Adipocyte (in vitro differentiated cells): ENCODE results near the gene C17orf113.

ENCODE experiments used
- DNase-seq: peaks from one replicate; pipeline ENCODE4 v3.0.0-alpha.2; 2015; ENCODE audit warnings: low read depth
- H3K27me3 ChIP-seq: replicated peaks from 2 replicates; pipeline ENCODE4 v1.7.0; 2013; ENCODE audit warnings: mild to moderate bottlenecking, low read length, moderate library complexity; ENCODE audit not compliant: control insufficient read depth, insufficient read depth
- H3K36me3 ChIP-seq: 2 replicates; pipeline ENCODE4 v1.7.0; 2013; ENCODE audit warnings: low read length, mild to moderate bottlenecking, moderate library complexity; ENCODE audit not compliant: control insufficient read depth, insufficient read depth, severe bottlenecking
- H3K4me1 ChIP-seq: 2 replicates; pipeline ENCODE4 v1.7.0; 2013; ENCODE audit warnings: mild to moderate bottlenecking, low read length, moderate library complexity; ENCODE audit not compliant: control insufficient read depth, insufficient read depth
- H3K4me3 ChIP-seq: 2 replicates; pipeline ENCODE4 v1.7.0; 2013; ENCODE audit warnings: mild to moderate bottlenecking, low read length, moderate library complexity
- H3K9ac ChIP-seq: 2 replicates; pipeline ENCODE4 v1.7.0; 2013; ENCODE audit warnings: mild to moderate bottlenecking, low read length, moderate library complexity
- H3K9me3 ChIP-seq: 2 replicates; pipeline ENCODE4 v1.7.0; 2013; ENCODE audit warnings: mild to moderate bottlenecking, low read length, moderate library complexity; ENCODE audit not compliant: control insufficient read depth

Gene C17orf113

GRCh38 chr17:42038221-42038973 lies 12.0 kb downstream of the C17orf113 start:
- peaks cover 22% of the 10 kb centered on the region for H3K27me3 ChIP-seq
- no peak for DNase-seq
- no peaks in the 10 kb centered on the region for H3K9me3 ChIP-seq
- H3K4me1 ChIP-seq = no peaks in the 10 kb centered on the region
- H3K4me3 ChIP-seq = no peak overlapping the region
- no peak overlapping the region for H3K9ac ChIP-seq
- no peaks in the 10 kb centered on the region for H3K36me3 ChIP-seq

- H3K27me3 ChIP-seq = peaks cover 25% of the 10 kb centered on the region
- DNase-seq = no peak
- H3K36me3 ChIP-seq = no peaks in the 10 kb centered on the region
- no peaks in the 10 kb centered on the region for H3K4me1 ChIP-seq
- H3K9ac ChIP-seq = no peak overlapping the region
- no peaks in the 10 kb centered on the region for H3K9me3 ChIP-seq
- H3K4me3 ChIP-seq = no peak overlapping the region
Observed at GRCh38 chr17:42034059-42034458, 16.3 kb downstream of the C17orf113 start.

GRCh38 chr17:42031584-42031983 lies 18.8 kb downstream of the C17orf113 start:
- H3K4me3 ChIP-seq = no peak overlapping the region

GRCh38 chr17:42028791-42029127 lies 21.6 kb downstream of the C17orf113 start:
- DNase-seq = no peak
- Histone ChIP-seq H3K36me3 (peaks cover 5% of the 10 kb centered on the region), H3K4me1 (peaks cover 34% of the 10 kb centered on the region), H3K9ac (no peak overlapping the region), H3K4me3 (no peak overlapping the region), H3K9me3 (no peaks in the 10 kb centered on the region), H3K27me3 (peaks cover 14% of the 10 kb centered on the region)

More at GRCh38 chr17:42031584-42031983, 18.8 kb downstream of the C17orf113 start:
- DNase-seq = no peak
- Histone ChIP-seq H3K9me3 (no peaks in the 10 kb centered on the region), H3K4me1 (peaks cover 7% of the 10 kb centered on the region), H3K36me3 (no peaks in the 10 kb centered on the region), H3K9ac (no peak overlapping the region), H3K27me3 (peaks cover 19% of the 10 kb centered on the region)

GRCh38 chr17:42027961-42028790 lies 22.2 kb downstream of the C17orf113 start:
- no peaks in the 10 kb centered on the region for H3K9me3 ChIP-seq
- H3K4me1 ChIP-seq = peaks cover 37% of the 10 kb centered on the region
- H3K36me3 ChIP-seq = peaks cover 10% of the 10 kb centered on the region
- peaks cover 12% of the 10 kb centered on the region for H3K27me3 ChIP-seq
- DNase-seq = no peak
- H3K4me3 ChIP-seq = no peak overlapping the region
- H3K9ac ChIP-seq = no peak overlapping the region

GRCh38 chr17:42027590-42027889 lies 22.9 kb downstream of the C17orf113 start:
- Histone ChIP-seq H3K27me3 (peaks cover 12% of the 10 kb centered on the region), H3K9ac (no peak overlapping the region), H3K4me1 (peaks cover 37% of the 10 kb centered on the region), H3K9me3 (no peaks in the 10 kb centered on the region), H3K4me3 (no peak overlapping the region), H3K36me3 (peaks cover 15% of the 10 kb centered on the region)
- DNase-seq = no peak

- no peak for DNase-seq
- Histone ChIP-seq H3K36me3 (peaks cover 20% of the 10 kb centered on the region), H3K9ac (peak overlapping the region; percentile 60), H3K9me3 (no peaks in the 10 kb centered on the region), H3K27me3 (peaks cover 12% of the 10 kb centered on the region), H3K4me1 (peaks cover 37% of the 10 kb centered on the region), H3K4me3 (no peak overlapping the region)
Observed at GRCh38 chr17:42026857-42027589, 23.4 kb downstream of the C17orf113 start.

- Histone ChIP-seq H3K4me1 (peaks cover 42% of the 10 kb centered on the region), H3K4me3 (no peak overlapping the region), H3K9ac (peak overlapping the region; percentile 69), H3K27me3 (peaks cover 7% of the 10 kb centered on the region), H3K36me3 (peaks cover 23% of the 10 kb centered on the region), H3K9me3 (no peaks in the 10 kb centered on the region)
- DNase-seq = no peak
Observed at GRCh38 chr17:42025936-42026335, 24.5 kb downstream of the C17orf113 start.

- H3K36me3 ChIP-seq = peaks cover 23% of the 10 kb centered on the region
- no peak overlapping the region for H3K4me3 ChIP-seq
- DNase-seq = no peak
- H3K27me3 ChIP-seq = peaks cover 7% of the 10 kb centered on the region
- no peaks in the 10 kb centered on the region for H3K9me3 ChIP-seq
- peaks cover 44% of the 10 kb centered on the region for H3K4me1 ChIP-seq
- peak overlapping the region; percentile 69 for H3K9ac ChIP-seq
Observed at GRCh38 chr17:42025191-42025579, 25.2 kb downstream of the C17orf113 start.

GRCh38 chr17:42023524-42024349 lies 26.7 kb downstream of the C17orf113 start:
- Histone ChIP-seq H3K27me3 (peaks cover 7% of the 10 kb centered on the region), H3K9me3 (no peaks in the 10 kb centered on the region), H3K9ac (peak overlapping the region; percentile 32), H3K4me3 (no peak overlapping the region), H3K4me1 (peaks cover 44% of the 10 kb centered on the region), H3K36me3 (peaks cover 23% of the 10 kb centered on the region)
- DNase-seq = no peak
